MCF 10A (cell line): ENCODE data around the gene CBLN2. TPM values are rescaled to one million over a fixed set of nuclear protein-coding genes. Genes with fewer than 3 reads are reported as not detected.

ENCODE experiments used
- Bru-seq: library from RNA; stranded (reverse); fragments of 400-500 nt; gene quantifications from one replicate; lab custom pipeline; 2021; lab: Mats Ljungman, UMichigan
- BruChase-seq, 2 experiments: library from RNA; stranded (reverse); fragments of 400-500 nt; gene quantifications; one replicate each; lab custom pipeline; 2021; lab: Mats Ljungman, UMichigan
- BruUV-seq: library from RNA; stranded (reverse); fragments of 400-500 nt; replicated peaks from 2 replicates; lab custom pipeline; 2021; lab: Mats Ljungman, UMichigan
- CTCF ChIA-PET: fragments of 300-600 bp; sonication (Branson Sonifier 250); formaldehyde crosslinking; extraction: SDS; loops from one replicate; lab custom pipeline; 2021; ENCODE audit warnings: antibody characterized with exemption, inconsistent platforms; lab: Yijun Ruan, JAX
- POLR2A ChIA-PET: fragments of 300-600, 350-650 bp; sonication (Branson Sonifier 250); formaldehyde crosslinking; extraction: SDS; loops from one replicate; lab custom pipeline; 2020; ENCODE audit warnings: antibody characterized with exemption, inconsistent platforms; lab: Yijun Ruan, JAX
- DNase-seq: peaks from one replicate; pipeline ENCODE4 v3.0.0-alpha.2; 2018; ENCODE audit not compliant: unreplicated experiment
- H3K27ac Mint-ChIP-seq: one replicate; pipeline ENCODE4 v1.8.0; 2022; ENCODE audit warnings: mild to moderate bottlenecking, low read depth, mixed read lengths; ENCODE audit not compliant: unreplicated experiment
- H3K27me3 Mint-ChIP-seq: one replicate; pipeline ENCODE4 v1.8.0; 2022; ENCODE audit warnings: mixed read lengths; ENCODE audit not compliant: insufficient read depth, unreplicated experiment
- H3K36me3 Mint-ChIP-seq: one replicate; pipeline ENCODE4 v1.8.0; 2022; ENCODE audit warnings: mild to moderate bottlenecking, moderate library complexity, mixed read lengths; ENCODE audit not compliant: insufficient read depth, unreplicated experiment
- H3K4me1 Mint-ChIP-seq: one replicate; pipeline ENCODE4 v1.8.0; 2022; ENCODE audit warnings: mixed read lengths; ENCODE audit not compliant: insufficient read depth, unreplicated experiment
- H3K4me3 Mint-ChIP-seq: one replicate; pipeline ENCODE4 v1.8.0; 2022; ENCODE audit warnings: mild to moderate bottlenecking, moderate library complexity, mixed read lengths; ENCODE audit not compliant: unreplicated experiment
- H3K9me3 Mint-ChIP-seq: one replicate; pipeline ENCODE4 v1.8.0; 2022; ENCODE audit warnings: mixed read lengths; ENCODE audit not compliant: unreplicated experiment
- intact Hi-C: fragments of 100-400 bp; cut with micrococcal nuclease; formaldehyde crosslinking; loops from 2 replicates; pipeline ENCODE4 v1.14.1; 2022
- long read RNA-seq: library from polyadenylated mRNA; stranded (forward); transcript quantifications from one replicate; pipeline ENCODE4 v2.0.0, GENCODE V29; 2022
- total RNA-seq: library from RNA; stranded (reverse); gene quantifications from 2 replicates; pipeline ENCODE4 v1.2.3, GENCODE V29; 2022
- TF ChIP-seq, protein P1 (sequence below): fragments of 200-600 bp; IDR thresholded peaks from one replicate; pipeline ENCODE4 v1.8.0; 2022; ENCODE audit warnings: antibody characterized with exemption, mild to moderate bottlenecking; ENCODE audit not compliant: unreplicated experiment

CBLN2 gene
- total RNA-seq, result not detected in 2 replicates
- Bru-seq, nascent RNA, result percentile 2 among the genes with signal in this experiment
- percentile 2 among the genes with signal in this experiment for BruChase-seq, experiment 1, labeled RNA remaining after a 6-hour chase
- percentile 2 among the genes with signal in this experiment for BruChase-seq, experiment 2, labeled RNA remaining after a 2-hour chase
- long read RNA-seq, result 0 reads

- ChIA-PET CTCF (interaction anchor here (0.6 to 1.2 kb wide), 18 partner anchors 13 to 1773 kb away, joined by 3 to 10 read pairs (median 4); no protein-coding TSS in a partner anchor), POLR2A (no interaction called here)
- BruUV-seq, result no TSS peak
- Mint-ChIP-seq H3K9me3 (no peaks in the 10 kb centered on the region), H3K4me3 (peak within 1 kb of the TSS; percentile 71), H3K36me3 (no peaks in the 10 kb centered on the region), H3K27ac (no peak within 1 kb of the TSS), H3K27me3 (peaks cover 71% of the 10 kb centered on the region), H3K4me1 (no peaks in the 10 kb centered on the region)
- TF ChIP-seq, protein P1, sequence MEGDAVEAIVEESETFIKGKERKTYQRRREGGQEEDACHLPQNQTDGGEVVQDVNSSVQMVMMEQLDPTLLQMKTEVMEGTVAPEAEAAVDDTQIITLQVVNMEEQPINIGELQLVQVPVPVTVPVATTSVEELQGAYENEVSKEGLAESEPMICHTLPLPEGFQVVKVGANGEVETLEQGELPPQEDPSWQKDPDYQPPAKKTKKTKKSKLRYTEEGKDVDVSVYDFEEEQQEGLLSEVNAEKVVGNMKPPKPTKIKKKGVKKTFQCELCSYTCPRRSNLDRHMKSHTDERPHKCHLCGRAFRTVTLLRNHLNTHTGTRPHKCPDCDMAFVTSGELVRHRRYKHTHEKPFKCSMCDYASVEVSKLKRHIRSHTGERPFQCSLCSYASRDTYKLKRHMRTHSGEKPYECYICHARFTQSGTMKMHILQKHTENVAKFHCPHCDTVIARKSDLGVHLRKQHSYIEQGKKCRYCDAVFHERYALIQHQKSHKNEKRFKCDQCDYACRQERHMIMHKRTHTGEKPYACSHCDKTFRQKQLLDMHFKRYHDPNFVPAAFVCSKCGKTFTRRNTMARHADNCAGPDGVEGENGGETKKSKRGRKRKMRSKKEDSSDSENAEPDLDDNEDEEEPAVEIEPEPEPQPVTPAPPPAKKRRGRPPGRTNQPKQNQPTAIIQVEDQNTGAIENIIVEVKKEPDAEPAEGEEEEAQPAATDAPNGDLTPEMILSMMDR, result peak; percentile 90
- peak; percentile 66 for DNase-seq
- intact Hi-C loops, result loop anchor here (1.0 to 5.0 kb wide), 5 partner anchors 129 to 1945 kb away; no protein-coding TSS in a partner anchor
Measured at GRCh38 chr18:72544092-72544886, at the start of gene CBLN2. Gene CBLN2 (minus strand): TSS chr18:72544342. CDS start chr18:72542160, 2,182 bp downstream.

DNA sequence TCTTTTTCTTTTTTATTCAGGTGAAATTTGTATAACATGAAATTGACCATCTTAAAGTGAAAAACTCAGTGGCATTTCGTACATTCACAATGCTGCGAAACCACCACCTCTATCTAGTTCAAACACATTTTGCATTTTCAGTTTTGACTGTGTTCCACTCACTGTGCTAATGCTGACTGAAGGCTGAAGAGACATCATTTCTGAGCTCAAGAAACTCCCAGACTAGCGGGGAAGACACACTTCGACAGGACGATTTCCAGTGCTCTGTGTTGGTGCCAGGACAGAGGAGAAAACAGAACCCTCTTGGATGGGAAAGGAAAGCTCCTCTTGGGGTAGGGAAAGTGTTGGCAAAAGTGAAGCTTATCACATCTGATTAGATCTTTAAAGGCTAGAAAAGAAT, 44.2 kb upstream of the CBLN2 start:
- no peaks in the 10 kb centered on the region for H3K9me3 Mint-ChIP-seq
- H3K27me3 Mint-ChIP-seq, result peaks cover 7% of the 10 kb centered on the region
- no peaks in the 10 kb centered on the region for H3K4me1 Mint-ChIP-seq
- intact Hi-C loops, result no loop called here
- no peak overlapping the region for H3K4me3 Mint-ChIP-seq
- no TSS peak for BruUV-seq
- POLR2A ChIA-PET, result no interaction called here
- TF ChIP-seq, protein P1, result no peak
- no peaks in the 10 kb centered on the region for H3K36me3 Mint-ChIP-seq
- CTCF ChIA-PET, result interaction anchor here (0.7 kb wide), 1 partner anchor 95 kb away, joined by 3 read pairs; no protein-coding TSS in a partner anchor
- no peak overlapping the region for H3K27ac Mint-ChIP-seq
- no peak for DNase-seq

- Mint-ChIP-seq H3K36me3 (no peaks in the 10 kb centered on the region), H3K27ac (no peak overlapping the region), H3K4me3 (no peak overlapping the region), H3K9me3 (no peaks in the 10 kb centered on the region), H3K27me3 (peaks cover 7% of the 10 kb centered on the region), H3K4me1 (no peaks in the 10 kb centered on the region)
- ChIA-PET POLR2A (no interaction called here), CTCF (interaction anchor here (0.5 to 0.8 kb wide), 2 partner anchors 8 to 721 kb away, joined by 3 to 8 read pairs; no protein-coding TSS in a partner anchor)
- intact Hi-C loops, result no loop called here
- no TSS peak for BruUV-seq
- no peak for DNase-seq
- TF ChIP-seq, protein P1, result no peak
Measured at GRCh38 chr18:72584787-72585186, 40.6 kb upstream of the CBLN2 start.

GRCh38 chr18:72581976-72582375, 37.8 kb upstream of the CBLN2 start:
- Mint-ChIP-seq H3K36me3 (no peaks in the 10 kb centered on the region), H3K27ac (no peak overlapping the region), H3K9me3 (no peaks in the 10 kb centered on the region), H3K4me3 (no peak overlapping the region), H3K4me1 (no peaks in the 10 kb centered on the region), H3K27me3 (no peaks in the 10 kb centered on the region)
- CTCF ChIA-PET, result no interaction called here
- no TSS peak for BruUV-seq
- intact Hi-C loops, result no loop called here
- TF ChIP-seq, protein P1, result no peak
- POLR2A ChIA-PET, result interaction anchor here (1.1 kb wide), 1 partner anchor 30 kb away, joined by 3 read pairs; no protein-coding TSS in a partner anchor
- DNase-seq, result no peak
